DOHH2 (cell line): ENCODE measurements around the gene PCDHB13.

Experiments
- CTCF ChIP-seq: fragments of 200-600 bp; sonication (generic); IDR thresholded peaks from one replicate; pipeline ENCODE4 v1.5.1; 2014; ENCODE audit warnings: antibody characterized with exemption, mild to moderate bottlenecking, low read depth, low read length; ENCODE audit not compliant: poor library complexity, severe bottlenecking
- EZH2phosphoT487 ChIP-seq: fragments of 200-600 bp; sonication (generic); IDR thresholded peaks from 2 replicates; pipeline ENCODE4 v1.6.1; 2017; ENCODE audit warnings: borderline replicate concordance, mild to moderate bottlenecking, antibody characterized with exemption, low read length, moderate library complexity, mixed read lengths

GRCh38 chr5:141261238-141261546, 47.5 kb downstream of the PCDHB13 start:
- TF ChIP-seq CTCF = no peak
- TF ChIP-seq EZH2phosphoT487 = no peak
